Type B pancreatic cell (in vitro differentiated cells): ENCODE results near the gene CNTN2. TPM values are rescaled to one million over a fixed set of nuclear protein-coding genes. Genes with fewer than 3 reads are reported as not detected.

Experiments used
- DNase-seq: peaks from one replicate; pipeline ENCODE4 v3.0.0; 2021; ENCODE audit warnings: mixed read lengths; ENCODE audit not compliant: unreplicated experiment; ENCODE audit errors: extremely low spot score
- H3K27ac Mint-ChIP-seq: 2 replicates; pipeline ENCODE4 v1.8.0; 2021; ENCODE audit warnings: mild to moderate bottlenecking, mixed read lengths
- H3K27me3 Mint-ChIP-seq: 2 replicates; pipeline ENCODE4 v1.8.0; 2021; ENCODE audit warnings: mixed read lengths
- H3K36me3 Mint-ChIP-seq: 2 replicates; pipeline ENCODE4 v1.8.0; 2021; ENCODE audit warnings: mixed read lengths
- H3K4me1 Mint-ChIP-seq: one replicate; pipeline ENCODE4 v1.8.0; 2021; ENCODE audit warnings: mixed read lengths; ENCODE audit not compliant: unreplicated experiment
- H3K4me3 Mint-ChIP-seq: 2 replicates; pipeline ENCODE4 v1.8.0; 2021; ENCODE audit warnings: mild to moderate bottlenecking, mixed read lengths
- H3K9me3 Mint-ChIP-seq: 2 replicates; pipeline ENCODE4 v1.8.0; 2021; ENCODE audit warnings: mixed read lengths
- total RNA-seq: library from RNA; stranded (reverse); gene quantifications from 2 replicates; pipeline ENCODE4 v1.2.1, GENCODE V29; 2021; ENCODE audit warnings: low replicate concordance
- TF ChIP-seq, protein P1 (sequence below): fragments of 200-600 bp; sonication (generic); conservative IDR thresholded peaks from 2 replicates; pipeline ENCODE4 v1.5.0; 2021; ENCODE audit warnings: antibody characterized with exemption, mild to moderate bottlenecking

Gene CNTN2
- total RNA-seq, 1 donor from 2014 or later: 6.3 TPM

DNA sequence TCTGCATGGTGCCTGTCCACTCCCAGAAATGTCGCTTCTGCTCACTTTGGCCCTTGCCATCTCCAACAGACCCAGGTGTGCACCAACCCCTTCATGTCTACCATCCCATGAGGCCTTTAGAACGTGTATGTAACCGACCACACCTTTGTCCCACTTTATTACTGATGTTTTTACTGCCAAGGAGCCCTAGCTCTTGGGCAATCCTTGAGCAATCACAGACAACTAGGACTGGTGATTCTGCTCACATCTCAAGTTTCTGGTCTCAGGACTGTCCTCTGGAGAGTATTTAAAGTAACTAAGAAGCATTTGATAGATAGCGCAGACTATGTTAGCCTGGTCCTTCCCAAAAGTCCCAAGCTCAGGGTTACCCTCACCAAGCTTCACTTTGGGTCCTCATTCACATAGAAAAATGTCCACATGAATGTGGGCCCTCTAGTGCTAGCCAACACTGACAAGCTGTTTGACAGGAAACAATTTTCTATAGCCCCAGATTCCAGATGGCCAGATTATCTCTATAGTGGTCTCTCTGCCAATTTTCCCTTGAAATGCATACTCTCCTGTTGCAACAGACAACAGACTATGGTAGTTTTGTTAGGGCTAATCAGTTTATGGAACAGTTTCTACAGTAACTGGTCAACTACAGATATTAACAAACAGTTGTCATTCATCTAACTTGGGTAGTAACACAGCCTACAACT, 48.2 kb downstream of the CNTN2 start:
- Mint-ChIP-seq H3K9me3 (no peaks in the 10 kb centered on the region), H3K27ac (no peak overlapping the region), H3K36me3 (peaks cover 29% of the 10 kb centered on the region), H3K4me3 (no peak overlapping the region), H3K4me1 (no peaks in the 10 kb centered on the region), H3K27me3 (no peaks in the 10 kb centered on the region)
- no peak for DNase-seq
- TF ChIP-seq, protein P1, sequence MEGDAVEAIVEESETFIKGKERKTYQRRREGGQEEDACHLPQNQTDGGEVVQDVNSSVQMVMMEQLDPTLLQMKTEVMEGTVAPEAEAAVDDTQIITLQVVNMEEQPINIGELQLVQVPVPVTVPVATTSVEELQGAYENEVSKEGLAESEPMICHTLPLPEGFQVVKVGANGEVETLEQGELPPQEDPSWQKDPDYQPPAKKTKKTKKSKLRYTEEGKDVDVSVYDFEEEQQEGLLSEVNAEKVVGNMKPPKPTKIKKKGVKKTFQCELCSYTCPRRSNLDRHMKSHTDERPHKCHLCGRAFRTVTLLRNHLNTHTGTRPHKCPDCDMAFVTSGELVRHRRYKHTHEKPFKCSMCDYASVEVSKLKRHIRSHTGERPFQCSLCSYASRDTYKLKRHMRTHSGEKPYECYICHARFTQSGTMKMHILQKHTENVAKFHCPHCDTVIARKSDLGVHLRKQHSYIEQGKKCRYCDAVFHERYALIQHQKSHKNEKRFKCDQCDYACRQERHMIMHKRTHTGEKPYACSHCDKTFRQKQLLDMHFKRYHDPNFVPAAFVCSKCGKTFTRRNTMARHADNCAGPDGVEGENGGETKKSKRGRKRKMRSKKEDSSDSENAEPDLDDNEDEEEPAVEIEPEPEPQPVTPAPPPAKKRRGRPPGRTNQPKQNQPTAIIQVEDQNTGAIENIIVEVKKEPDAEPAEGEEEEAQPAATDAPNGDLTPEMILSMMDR: no peak

GRCh38 chr1:205095422-205095821, 52.4 kb downstream of the CNTN2 start:
- Mint-ChIP-seq H3K27ac (no peak overlapping the region), H3K27me3 (no peaks in the 10 kb centered on the region), H3K9me3 (no peaks in the 10 kb centered on the region), H3K36me3 (peaks cover 46% of the 10 kb centered on the region), H3K4me1 (no peaks in the 10 kb centered on the region), H3K4me3 (no peak overlapping the region)
- no peak for DNase-seq
- TF ChIP-seq, protein P1: no peak

- H3K4me3 Mint-ChIP-seq: no peak overlapping the region
- TF ChIP-seq, protein P1: no peak
- no peaks in the 10 kb centered on the region for H3K4me1 Mint-ChIP-seq
- DNase-seq: no peak
- H3K27ac Mint-ChIP-seq: no peak overlapping the region
- H3K9me3 Mint-ChIP-seq: no peaks in the 10 kb centered on the region
- no peaks in the 10 kb centered on the region for H3K27me3 Mint-ChIP-seq
- peaks cover 44% of the 10 kb centered on the region for H3K36me3 Mint-ChIP-seq
These were observed 55.2 kb downstream of the CNTN2 start for GRCh38 chr1:205098242-205098641.

- Mint-ChIP-seq H3K4me1 (no peaks in the 10 kb centered on the region), H3K36me3 (peaks cover 41% of the 10 kb centered on the region), H3K27me3 (no peaks in the 10 kb centered on the region), H3K27ac (no peak overlapping the region), H3K4me3 (no peak overlapping the region), H3K9me3 (no peaks in the 10 kb centered on the region)
- TF ChIP-seq, protein P1: no peak
- no peak for DNase-seq
These were observed 59.4 kb downstream of the CNTN2 start for GRCh38 chr1:205102404-205102803.

GRCh38 chr1:205107327-205107726, 64.3 kb downstream of the CNTN2 start:
- peaks cover 27% of the 10 kb centered on the region for H3K36me3 Mint-ChIP-seq
- no peaks in the 10 kb centered on the region for H3K9me3 Mint-ChIP-seq
- no peak overlapping the region for H3K27ac Mint-ChIP-seq
- TF ChIP-seq, protein P1: no peak
- H3K4me1 Mint-ChIP-seq: no peaks in the 10 kb centered on the region
- H3K27me3 Mint-ChIP-seq: no peaks in the 10 kb centered on the region
- no peak for DNase-seq
- no peak overlapping the region for H3K4me3 Mint-ChIP-seq

GRCh38 chr1:205108464-205108863, 65.5 kb downstream of the CNTN2 start:
- H3K27ac Mint-ChIP-seq: no peak overlapping the region
- H3K9me3 Mint-ChIP-seq: no peaks in the 10 kb centered on the region
- DNase-seq: no peak
- H3K36me3 Mint-ChIP-seq: peaks cover 25% of the 10 kb centered on the region
- no peak overlapping the region for H3K4me3 Mint-ChIP-seq
- no peaks in the 10 kb centered on the region for H3K4me1 Mint-ChIP-seq
- H3K27me3 Mint-ChIP-seq: no peaks in the 10 kb centered on the region
- TF ChIP-seq, protein P1: no peak
